D721Med (cell line): ENCODE measurements around the gene SUMF1.

Source experiments
- DNase-seq: peaks from one replicate; pipeline ENCODE4 v3.0.0; 2011; ENCODE audit warnings: low spot score; ENCODE audit not compliant: insufficient read length
- FAIRE-seq: peaks from 2 replicates; lab custom pipeline; 2011; peaks lifted over from hg19 to GRCh38; lab: Jason Lieb, UNC
- CTCF ChIP-seq: IDR thresholded peaks from 2 replicates; pipeline ENCODE4 v1.5.1; 2012; ENCODE audit warnings: mild to moderate bottlenecking, control low read depth; ENCODE audit not compliant: insufficient read depth; ENCODE audit errors: missing control alignments

SUMF1 gene

GRCh38 chr3:4509983-4510755, 43.1 kb upstream of the SUMF1 start:
- DNase-seq: no peak
- no peak for FAIRE-seq
- no peak for TF ChIP-seq CTCF

- DNase-seq (no peak), FAIRE-seq (no peak)
- TF ChIP-seq CTCF: no peak
Measured at GRCh38 chr3:4509043-4509442, 42.0 kb upstream of the SUMF1 start.

- no peak for TF ChIP-seq CTCF
- FAIRE-seq (no peak), DNase-seq (no peak)
Measured at GRCh38 chr3:4508048-4508981, 41.2 kb upstream of the SUMF1 start.

GRCh38 chr3:4507024-4507596, 40.0 kb upstream of the SUMF1 start:
- no peak for FAIRE-seq
- TF ChIP-seq CTCF: no peak
- no peak for DNase-seq

- FAIRE-seq: no peak
- TF ChIP-seq CTCF: no peak
- no peak for DNase-seq
Measured at GRCh38 chr3:4506559-4507023, 39.5 kb upstream of the SUMF1 start.

GRCh38 chr3:4505688-4506558, 38.9 kb upstream of the SUMF1 start:
- DNase-seq (no peak), FAIRE-seq (no peak)
- no peak for TF ChIP-seq CTCF
